ENCODE data around the gene GALNT2.

The GALNT2 gene

GRCh38 chr1:230071316-230071715 lies 4.3 kb downstream of the GALNT2 start:
- DNase-seq (ENCODE audit: low read depth in 2 of 2), result no peak

GRCh38 chr1:230072296-230072695 lies 5.3 kb downstream of the GALNT2 start:
- DNase-seq (ENCODE audit: low read depth in 2 of 2), result no peak

- no peak for DNase-seq (ENCODE audit: low read depth in 2 of 2)
These were observed 5.8 kb downstream of the GALNT2 start for GRCh38 chr1:230072866-230073265.

- DNase-seq (ENCODE audit: low read depth in 2 of 2), result no peak
These were observed 6.5 kb downstream of the GALNT2 start for GRCh38 chr1:230073371-230074035.

GRCh38 chr1:230074270-230074669 lies 7.2 kb downstream of the GALNT2 start:
- DNase-seq (ENCODE audit: low read depth in 2 of 2), result no peak

- DNase-seq (ENCODE audit: low read depth in 2 of 2), result no peak
These were observed 7.7 kb downstream of the GALNT2 start for GRCh38 chr1:230074762-230075161.

- no peak for DNase-seq (ENCODE audit: low read depth in 2 of 2)
These were observed 9.1 kb downstream of the GALNT2 start for GRCh38 chr1:230076121-230076520.

- peak in 1 of 2 experiments; percentile 15 for DNase-seq (ENCODE audit: low read depth in 2 of 2)
These were observed 10.0 kb downstream of the GALNT2 start for GRCh38 chr1:230077011-230077410.

- DNase-seq (ENCODE audit: low read depth in 2 of 2), result no peak
These were observed 10.6 kb downstream of the GALNT2 start for GRCh38 chr1:230077436-230078213.

- DNase-seq (ENCODE audit: low read depth in 2 of 2), result no peak
These were observed 12.4 kb downstream of the GALNT2 start for GRCh38 chr1:230079199-230080024.

GRCh38 chr1:230080822-230081221 lies 13.8 kb downstream of the GALNT2 start:
- no peak for DNase-seq (ENCODE audit: low read depth in 2 of 2)

- DNase-seq (ENCODE audit: low read depth in 2 of 2), result no peak
These were observed 14.7 kb downstream of the GALNT2 start for GRCh38 chr1:230081751-230082150.

GRCh38 chr1:230082211-230082610 lies 15.2 kb downstream of the GALNT2 start:
- no peak for DNase-seq (ENCODE audit: low read depth in 2 of 2)

- no peak for DNase-seq (ENCODE audit: low read depth in 2 of 2)
These were observed 16.0 kb downstream of the GALNT2 start for GRCh38 chr1:230083053-230083452.

GRCh38 chr1:230083746-230084407 lies 16.8 kb downstream of the GALNT2 start:
- DNase-seq (ENCODE audit: low read depth in 2 of 2), result no peak

- peak; percentile 54 to 69 for DNase-seq (ENCODE audit: low read depth in 2 of 2)
These were observed 17.6 kb downstream of the GALNT2 start for GRCh38 chr1:230084408-230085177.

- no peak for DNase-seq (ENCODE audit: low read depth in 2 of 2)
These were observed 18.1 kb downstream of the GALNT2 start for GRCh38 chr1:230085178-230085515.

- no peak for DNase-seq (ENCODE audit: low read depth in 2 of 2)
These were observed 19.1 kb downstream of the GALNT2 start for GRCh38 chr1:230086151-230086550.

GRCh38 chr1:230087028-230087716 lies 20.1 kb downstream of the GALNT2 start:
- no peak for DNase-seq (ENCODE audit: low read depth in 2 of 2)

- no peak for DNase-seq (ENCODE audit: low read depth in 2 of 2)
These were observed 20.7 kb downstream of the GALNT2 start for GRCh38 chr1:230087717-230088105.
